HG03045 (cell line): ENCODE data around the gene TTYH2.
"Not testable (repeated sequence)": the region's sequence is repeated elsewhere in the genome, so short reads cannot be mapped to it uniquely, and the experiment has no call there.

ENCODE experiments used
- ATAC-seq: cut with Tn5 transposase; IDR thresholded peaks from one replicate; pipeline ENCODE4 v1.9.1; 2021; ENCODE audit warnings: mild to moderate bottlenecking, moderate library complexity; ENCODE audit not compliant: unreplicated experiment

TTYH2 gene

GRCh38 chr17:74212913-74213791 lies at the start of gene TTYH2:
TTYH2 (plus strand) TSS chr17:74213571; CDS start chr17:74213588, 17 bp downstream.
- ATAC-seq: peak; percentile 67

GRCh38 chr17:74163836-74164235 lies 49.5 kb upstream of the TTYH2 start:
- ATAC-seq: no peak

GRCh38 chr17:74164446-74165045 lies 48.8 kb upstream of the TTYH2 start:
- ATAC-seq: no peak

- no peak for ATAC-seq
Measured at GRCh38 chr17:74165797-74166365, 47.5 kb upstream of the TTYH2 start.

GRCh38 chr17:74170924-74171323 lies 42.4 kb upstream of the TTYH2 start:
- no peak for ATAC-seq

- no peak for ATAC-seq
Measured at GRCh38 chr17:74172700-74173099, 40.7 kb upstream of the TTYH2 start.

- no peak for ATAC-seq
Measured at GRCh38 chr17:74176546-74177001, 36.8 kb upstream of the TTYH2 start.

GRCh38 chr17:74177018-74177450 lies 36.3 kb upstream of the TTYH2 start:
- no peak for ATAC-seq

GRCh38 chr17:74179576-74179975 lies 33.8 kb upstream of the TTYH2 start:
- ATAC-seq: no peak

- ATAC-seq: no peak
Measured at GRCh38 chr17:74180336-74180735, 33.0 kb upstream of the TTYH2 start.

- no peak for ATAC-seq
Measured at GRCh38 chr17:74181341-74181740, 32.0 kb upstream of the TTYH2 start.

- ATAC-seq: no peak
Measured at GRCh38 chr17:74182041-74182723, 31.2 kb upstream of the TTYH2 start.

- ATAC-seq: no peak
Measured at GRCh38 chr17:74183411-74183810, 30.0 kb upstream of the TTYH2 start.

- ATAC-seq: no peak
Measured at GRCh38 chr17:74185571-74186185, 27.7 kb upstream of the TTYH2 start.

- no peak for ATAC-seq
Measured at GRCh38 chr17:74186498-74186897, 26.9 kb upstream of the TTYH2 start.

GRCh38 chr17:74187761-74188160 lies 25.6 kb upstream of the TTYH2 start:
- no peak for ATAC-seq

- not testable (repeated sequence) for ATAC-seq
Measured at GRCh38 chr17:74188687-74189086, 24.7 kb upstream of the TTYH2 start.

- peak; percentile 57 for ATAC-seq
Measured at GRCh38 chr17:74190154-74190553, 23.2 kb upstream of the TTYH2 start.

GRCh38 chr17:74190807-74191406 lies 22.5 kb upstream of the TTYH2 start:
- no peak for ATAC-seq
